Stimulated activated CD4-positive, alpha-beta T cell treated with anti-CD3 and anti-CD28 coated beads, Interleukin-15, amount 100 ng/mL, for 1 hour (primary cell): ENCODE data around the gene SASH3.
"Not testable (repeated sequence)": the region's sequence is repeated elsewhere in the genome, so short reads cannot be mapped to it uniquely, and the experiment has no call there.

ENCODE experiments used
- DNase-seq, 2 donors: peaks; one replicate each; pipeline ENCODE4 v3.0.0-alpha.2; 2020; ENCODE audit warnings: low read depth in 1 of 2, low spot score in 1 of 2

Gene SASH3

DNA sequence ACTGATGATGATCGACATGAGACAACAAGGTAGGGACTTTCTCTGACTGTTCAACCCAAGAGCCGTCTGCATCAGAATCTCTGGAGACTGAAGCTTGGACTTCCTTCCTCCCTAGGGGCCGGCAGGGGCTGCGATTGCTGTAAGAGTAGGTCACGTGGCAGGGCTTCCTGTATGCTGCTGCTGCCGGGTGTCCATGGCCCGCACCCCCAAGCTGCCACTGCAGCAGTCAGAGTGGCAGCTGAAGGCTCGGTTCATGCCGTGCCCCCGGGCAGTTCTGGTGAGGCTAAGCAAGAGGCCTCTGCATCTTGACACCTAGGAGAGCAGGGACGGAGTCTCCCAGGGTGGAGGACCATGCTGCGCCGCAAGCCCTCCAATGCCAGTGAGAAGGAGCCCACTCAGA is at the start of gene SASH3:
Gene SASH3, plus strand, starts transcription at position 203 of the 400 bp plus-strand sequence. Its CDS starts 149 bp downstream, at position 352.
- DNase-seq: peak in 1 of 2 donors; percentile 39

DNA sequence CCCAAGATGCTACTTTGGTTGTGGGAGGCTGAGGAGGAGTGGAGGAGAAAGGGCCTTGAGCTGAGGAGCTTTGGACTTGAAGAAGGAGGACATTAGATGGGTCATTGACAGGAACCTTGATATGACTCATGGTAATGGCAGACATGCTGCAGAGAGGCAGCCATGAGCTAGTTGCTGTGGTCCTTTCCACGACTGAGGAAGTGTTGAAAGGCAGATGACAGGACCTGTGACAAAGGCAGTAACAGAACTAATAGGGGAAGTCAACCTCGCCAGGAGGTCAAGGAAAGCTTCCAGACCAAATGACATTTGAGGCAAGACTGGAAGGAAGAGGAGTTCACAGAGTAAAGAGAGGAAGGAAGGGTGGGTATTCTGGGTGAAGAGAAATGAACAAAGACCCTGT is 48.5 kb upstream of the SASH3 start:
- no peak for DNase-seq

DNA sequence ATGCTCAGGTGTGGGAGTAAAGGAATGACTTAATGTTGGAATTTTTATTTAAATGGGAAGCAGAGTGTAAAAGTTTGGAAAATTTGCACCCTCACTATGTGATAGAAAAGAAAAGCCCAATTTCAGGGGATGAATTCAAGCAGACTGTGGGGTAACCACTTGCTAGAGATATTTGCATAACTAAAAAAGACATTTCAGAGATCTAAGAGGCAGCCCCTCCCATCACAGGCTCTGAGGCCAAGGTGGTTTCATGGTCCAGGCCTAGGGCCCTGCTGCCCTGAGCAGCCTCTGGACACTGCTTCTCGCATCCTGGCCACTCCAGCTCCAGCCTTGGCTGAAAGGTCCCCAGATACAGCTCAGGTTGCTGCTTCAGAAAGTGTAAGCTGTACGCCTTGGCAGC is 46.9 kb upstream of the SASH3 start:
- no peak for DNase-seq

DNA sequence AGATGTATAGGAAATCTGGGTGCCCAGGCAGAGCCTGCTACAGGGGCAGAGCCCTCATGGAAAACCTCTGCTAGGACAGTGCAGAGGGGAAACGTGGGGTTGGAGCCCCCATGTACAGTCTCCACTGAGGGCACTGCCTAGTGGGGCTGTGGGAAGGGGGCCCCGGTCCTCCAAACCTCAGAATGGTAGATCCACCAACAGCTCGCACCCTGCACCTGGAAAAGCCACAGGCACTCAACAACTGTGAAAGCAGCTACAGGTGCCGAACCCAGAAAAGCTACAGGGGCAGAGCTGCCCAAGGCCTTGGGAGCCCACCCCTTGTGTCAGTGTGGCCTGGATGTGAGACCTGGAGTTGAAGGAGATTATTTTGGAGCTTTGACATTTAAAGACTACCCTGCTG is 46.4 kb upstream of the SASH3 start:
- no peak for DNase-seq

DNA sequence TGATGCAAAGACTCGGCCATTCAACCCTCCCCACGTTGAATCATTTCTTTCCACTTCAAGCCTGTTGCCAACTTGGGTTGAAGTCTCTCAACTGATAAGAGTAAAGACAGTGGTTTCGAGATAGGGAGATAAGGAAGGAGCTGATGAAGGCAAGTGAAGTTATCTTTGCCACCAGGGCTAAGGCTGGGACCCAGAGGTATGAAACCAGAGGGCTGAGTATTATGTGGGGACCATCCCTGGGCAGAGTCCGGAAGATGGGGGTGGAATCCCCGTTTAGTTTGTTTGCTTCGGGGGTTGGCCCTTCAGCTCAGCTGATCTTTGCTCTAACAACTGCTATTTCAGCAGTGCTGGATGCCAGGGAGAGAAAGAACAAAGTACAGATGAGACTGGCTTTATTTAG is 43.3 kb upstream of the SASH3 start:
- DNase-seq: no peak

DNA sequence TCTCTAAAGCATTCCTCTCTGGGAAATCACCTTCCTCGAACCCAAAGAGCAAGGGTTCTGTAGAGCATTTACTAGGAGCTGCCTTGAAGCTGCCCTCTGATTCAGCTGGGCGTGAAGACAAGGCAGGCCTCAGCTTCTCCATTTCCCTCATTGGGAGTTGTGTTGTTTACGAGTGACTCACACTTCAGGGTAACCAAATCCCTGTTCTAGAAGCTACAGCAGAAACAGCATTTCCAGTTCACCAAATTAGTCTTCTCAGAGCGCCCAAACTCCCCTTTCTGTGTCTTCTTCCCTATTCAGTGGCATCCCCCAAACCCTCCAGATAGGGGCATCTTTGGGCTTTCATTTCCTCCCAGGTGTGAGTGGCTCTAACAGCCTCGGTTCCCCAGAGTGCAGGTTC is 41.8 kb upstream of the SASH3 start:
- no peak for DNase-seq

DNA sequence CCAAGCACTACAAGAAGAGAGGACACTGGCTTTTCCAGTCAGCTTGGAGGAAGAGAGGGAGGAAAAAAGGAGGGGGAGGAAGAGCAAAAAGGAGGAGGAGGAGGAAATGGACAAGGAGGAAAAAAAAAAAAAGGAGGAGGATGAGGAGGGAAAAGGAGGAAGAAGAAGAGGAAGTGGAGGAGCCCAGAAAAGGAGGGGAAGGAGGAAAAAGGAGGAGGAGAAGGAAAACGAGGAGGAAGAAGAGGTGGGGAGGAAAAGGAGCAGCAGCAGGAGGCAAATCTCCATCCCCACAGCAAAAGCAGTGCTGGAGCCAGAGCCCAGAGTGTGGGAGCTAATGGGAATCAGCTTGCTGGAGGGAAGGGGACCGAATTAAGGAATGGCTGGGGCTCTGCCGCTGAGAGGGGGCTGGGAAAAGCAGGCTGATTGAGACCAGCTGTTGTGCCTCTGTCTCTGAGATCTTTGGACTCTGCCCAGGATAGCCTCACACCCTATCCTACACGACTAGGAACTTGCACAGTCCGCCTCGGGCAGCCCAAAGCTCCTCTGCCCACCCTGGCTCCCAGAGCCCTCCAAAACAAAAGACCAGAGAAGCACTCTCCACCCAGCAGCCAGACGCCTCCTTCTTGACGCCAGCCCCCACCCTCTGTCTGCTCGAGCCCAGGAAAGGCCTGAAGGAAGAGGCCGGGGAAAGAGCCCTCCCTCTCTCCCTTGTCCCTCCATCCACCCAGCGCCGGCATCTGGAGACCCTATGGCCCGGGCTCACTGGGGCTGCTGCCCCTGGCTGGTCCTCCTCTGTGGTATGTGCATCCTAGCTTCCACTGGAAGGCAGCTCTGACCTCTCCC is 41.1 kb upstream of the SASH3 start, which contains the start of gene XPNPEP2:
Gene XPNPEP2, plus strand, starts transcription at position 514 of the 843 bp plus-strand sequence. Its CDS starts 235 bp downstream, at position 749.
- no peak for DNase-seq

DNA sequence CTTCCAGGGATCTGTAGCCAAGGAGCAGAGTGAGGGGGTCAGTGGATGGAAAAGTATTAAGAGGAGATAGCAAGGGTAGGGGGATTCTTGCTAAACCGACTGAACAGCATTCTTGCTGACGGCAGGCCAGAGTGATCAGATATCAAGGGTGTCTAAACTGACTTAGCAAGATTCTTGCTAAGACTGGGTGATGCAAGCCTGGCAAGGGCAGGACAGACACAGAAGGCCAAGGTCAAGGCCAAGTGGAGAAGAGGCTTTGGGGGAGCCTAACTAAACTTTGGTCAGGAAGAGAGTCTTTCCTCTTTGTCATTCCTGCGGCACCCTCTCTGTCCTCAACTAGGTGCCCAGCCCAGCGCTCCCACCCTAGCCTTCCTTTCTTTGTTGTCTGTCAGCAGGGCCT is 40.2 kb upstream of the SASH3 start:
- DNase-seq: no peak

DNA sequence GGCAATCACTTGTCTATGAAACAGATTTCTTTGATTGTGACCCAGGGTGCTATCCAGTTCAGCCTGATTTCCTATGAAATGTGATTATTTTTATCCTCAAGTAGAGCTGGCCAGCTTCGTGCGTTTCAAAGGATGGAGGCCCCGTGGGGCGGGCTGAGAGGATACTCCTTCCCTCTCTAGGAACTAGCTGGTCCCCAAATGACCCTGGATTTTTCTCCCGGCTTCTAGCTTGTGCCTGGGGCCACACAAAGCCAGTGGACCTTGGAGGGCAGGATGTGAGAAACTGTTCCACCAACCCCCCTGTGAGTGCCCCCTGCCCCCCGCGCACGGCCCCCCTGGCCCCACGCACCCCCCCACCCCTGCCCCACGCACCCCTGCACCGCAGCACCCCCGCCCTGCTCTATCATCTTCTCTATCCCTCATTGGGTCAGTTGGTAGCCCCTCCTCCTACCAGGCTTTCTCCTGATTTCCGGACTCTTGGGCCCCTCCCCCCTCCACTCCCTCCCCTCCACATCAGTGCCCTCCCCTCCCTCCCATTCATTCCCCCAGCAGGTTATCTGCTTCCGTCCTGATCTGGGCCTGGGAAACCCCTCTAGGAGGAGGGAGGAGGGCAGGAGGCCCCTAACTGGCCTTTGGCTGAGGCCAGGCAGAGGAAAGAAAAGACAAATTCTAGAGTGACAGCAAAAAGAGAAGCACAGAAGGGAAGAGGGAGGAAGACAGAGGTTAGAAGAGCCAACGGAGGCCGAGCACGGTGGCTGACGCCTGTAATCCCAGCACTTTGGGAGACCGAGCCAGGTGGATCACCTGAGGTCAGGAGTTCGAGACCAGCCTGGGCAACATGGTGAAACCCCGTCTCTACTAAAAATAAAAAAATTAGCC is 37.6 kb upstream of the SASH3 start:
- DNase-seq: no peak

DNA sequence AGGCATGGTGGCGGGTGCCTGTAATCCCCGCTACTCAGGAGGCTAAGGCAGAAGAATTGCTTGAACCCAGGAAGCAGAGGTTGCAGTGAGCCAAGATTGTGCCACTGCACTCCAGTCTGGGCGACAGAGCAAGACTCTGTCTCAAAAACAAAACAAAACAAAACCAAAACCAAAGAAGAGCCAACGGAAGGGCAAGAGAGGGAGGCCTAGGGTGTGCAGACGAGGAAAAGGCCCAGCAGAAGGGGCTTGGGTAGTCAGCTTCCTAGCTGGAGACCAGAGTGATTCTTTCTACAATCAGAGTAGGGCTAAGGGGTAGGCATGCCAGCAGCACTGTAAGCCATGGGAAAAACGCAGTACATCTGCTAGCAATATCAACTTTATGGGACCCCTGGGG is 37.0 kb upstream of the SASH3 start:
- DNase-seq: not testable (repeated sequence)

DNA sequence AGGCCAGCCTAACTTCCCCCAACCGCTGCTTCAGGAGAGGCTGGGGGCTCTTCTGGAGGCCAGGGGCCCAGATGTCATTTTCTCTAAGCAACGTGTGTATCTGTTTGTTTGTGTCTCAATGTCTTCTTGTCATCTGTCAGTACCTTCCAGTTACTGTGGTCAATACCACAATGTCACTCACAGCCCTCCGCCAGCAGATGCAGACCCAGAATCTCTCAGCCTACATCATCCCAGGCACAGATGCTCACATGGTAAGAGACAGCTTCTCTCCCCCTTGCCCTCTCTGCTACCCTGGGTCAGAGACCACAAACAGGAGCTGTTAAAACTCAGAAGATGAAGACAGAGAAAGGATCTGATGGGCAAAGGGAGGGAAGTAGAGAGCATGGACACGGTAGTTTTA is 35.9 kb upstream of the SASH3 start:
- DNase-seq: no peak

DNA sequence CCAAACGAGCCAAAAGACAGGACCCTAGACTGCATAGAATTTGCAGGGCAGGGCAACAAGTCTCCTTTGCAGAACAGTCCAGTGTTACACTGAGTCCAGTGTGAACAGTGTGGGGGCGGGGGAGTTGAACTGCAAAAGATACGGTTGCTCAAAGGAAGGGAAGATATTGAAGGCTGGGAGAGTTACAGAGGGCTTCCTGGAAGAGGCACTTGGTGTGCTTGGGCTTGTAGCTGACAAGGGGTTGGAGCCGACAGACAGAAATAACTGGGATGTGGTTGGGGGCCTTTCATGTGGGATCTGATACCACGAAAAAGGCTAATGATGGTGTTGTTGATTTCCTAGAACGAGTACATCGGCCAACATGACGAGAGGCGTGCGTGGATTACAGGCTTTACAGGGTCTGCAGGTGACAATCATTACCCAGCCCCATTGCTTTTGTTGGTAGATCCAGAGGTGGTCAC is 34.9 kb upstream of the SASH3 start:
- no peak for DNase-seq

DNA sequence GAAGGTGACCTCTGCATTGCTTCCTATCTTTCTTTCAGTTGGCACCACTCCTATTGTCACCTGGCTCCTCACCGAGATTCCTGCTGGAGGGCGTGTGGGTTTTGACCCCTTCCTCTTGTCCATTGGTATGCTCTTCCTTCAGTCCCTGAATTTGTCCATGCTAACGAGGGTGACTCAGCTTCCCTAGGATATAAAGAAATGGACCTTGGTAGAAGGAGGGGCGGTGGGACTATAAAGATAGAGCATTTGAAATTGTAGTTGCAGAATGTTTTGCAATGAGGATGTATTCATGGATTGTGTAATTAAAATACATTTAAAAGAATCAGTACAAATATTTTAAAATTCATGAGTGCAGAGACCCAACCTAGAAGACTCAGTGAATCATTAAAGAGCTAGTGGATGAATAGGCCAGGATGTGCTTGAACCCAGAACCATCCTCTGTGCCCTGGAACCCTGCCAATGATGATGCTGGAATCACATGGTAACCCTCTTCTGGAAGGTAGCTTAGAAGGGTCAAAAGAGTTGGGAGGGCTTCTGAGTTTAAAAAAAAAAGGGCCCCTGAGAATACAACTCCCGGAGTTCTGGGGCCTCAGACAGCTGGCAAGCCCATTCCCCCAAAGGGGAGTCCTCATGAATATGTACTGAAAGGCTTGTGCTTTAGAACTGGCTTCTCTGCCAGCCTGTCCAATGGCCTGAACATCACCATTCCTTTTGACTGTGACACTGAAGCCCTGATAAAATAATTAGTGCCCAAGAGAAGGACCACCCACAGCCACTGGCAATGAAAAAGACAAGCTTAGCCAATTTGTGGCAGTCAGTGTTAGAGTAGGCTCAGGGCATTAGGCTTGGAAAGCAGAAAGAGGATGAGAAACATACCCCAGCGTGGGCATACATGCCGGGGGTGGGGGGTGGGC is 32.9 kb upstream of the SASH3 start:
- DNase-seq: no peak

DNA sequence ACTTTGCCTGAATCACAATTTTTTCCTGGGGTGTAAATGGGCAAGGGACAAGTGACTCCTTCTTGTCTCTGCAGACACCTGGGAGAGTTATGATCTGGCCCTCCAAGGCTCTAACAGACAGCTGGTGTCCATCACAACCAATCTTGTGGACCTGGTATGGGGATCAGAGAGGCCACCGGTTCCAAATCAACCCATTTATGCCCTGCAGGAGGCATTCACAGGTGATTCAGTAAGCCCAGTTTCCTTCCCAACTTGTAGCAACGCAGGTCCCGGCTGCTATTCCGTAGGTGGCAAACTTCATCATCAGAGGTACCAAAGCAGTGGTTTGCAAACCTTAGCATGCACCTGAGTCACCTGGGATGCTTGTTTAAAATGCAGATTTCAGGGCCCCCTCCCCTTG is 32.2 kb upstream of the SASH3 start:
- DNase-seq: no peak

DNA sequence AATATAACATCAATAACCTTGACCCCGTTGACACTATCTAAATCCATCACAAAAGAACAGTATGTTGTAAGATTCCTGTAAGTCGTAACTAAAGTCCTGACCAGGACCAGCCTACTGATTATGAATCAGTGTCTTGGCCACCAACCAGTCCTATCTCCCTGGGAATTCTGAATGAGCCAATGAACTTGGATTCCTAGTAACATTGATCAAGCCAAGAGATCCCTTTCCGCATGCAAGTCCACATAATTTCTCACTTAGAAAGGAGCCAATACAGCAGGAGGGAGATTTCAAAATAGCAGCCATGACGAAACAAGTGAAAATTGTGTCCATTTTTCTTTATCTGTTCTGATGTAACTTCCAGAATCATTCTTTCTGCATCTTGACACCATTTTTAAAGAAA is 31.4 kb upstream of the SASH3 start:
- no peak for DNase-seq

DNA sequence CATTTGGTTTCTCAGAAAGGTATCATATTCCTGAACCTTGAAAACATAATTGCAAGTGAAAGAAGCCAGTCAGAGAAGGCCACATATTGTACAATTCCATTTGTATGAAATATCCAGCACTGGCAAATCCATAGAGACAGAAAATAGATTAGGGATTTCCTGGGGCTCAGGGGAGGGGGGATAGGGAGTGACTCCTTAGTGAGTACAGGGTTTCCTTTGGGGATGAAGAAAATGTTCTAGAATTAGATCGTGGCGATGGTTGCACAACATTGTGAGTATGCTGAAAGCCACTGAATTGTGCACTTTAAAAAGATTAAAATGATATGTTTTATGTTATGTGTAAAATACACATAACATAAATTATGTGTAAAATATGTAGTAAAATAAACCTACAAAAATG is 30.7 kb upstream of the SASH3 start:
- no peak for DNase-seq

DNA sequence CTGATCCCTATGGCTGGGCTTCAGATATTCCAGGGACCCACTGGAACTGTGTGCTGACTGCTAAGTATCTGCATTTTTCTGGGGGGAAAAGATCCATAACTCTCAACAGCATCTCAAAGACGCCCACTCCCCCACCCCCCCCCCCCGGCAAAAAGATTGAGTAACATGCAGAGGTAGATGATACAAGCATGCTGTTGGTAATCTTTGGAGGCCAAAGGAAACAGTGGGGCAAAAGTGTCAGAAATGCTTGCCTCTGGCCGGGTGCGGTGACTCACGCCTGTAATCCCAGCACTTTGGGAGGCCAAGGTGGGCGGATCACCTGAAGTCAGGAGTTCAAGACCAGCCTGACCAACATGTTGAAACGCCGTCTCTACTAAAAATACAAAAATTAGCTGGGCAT is 28.8 kb upstream of the SASH3 start:
- no peak for DNase-seq

DNA sequence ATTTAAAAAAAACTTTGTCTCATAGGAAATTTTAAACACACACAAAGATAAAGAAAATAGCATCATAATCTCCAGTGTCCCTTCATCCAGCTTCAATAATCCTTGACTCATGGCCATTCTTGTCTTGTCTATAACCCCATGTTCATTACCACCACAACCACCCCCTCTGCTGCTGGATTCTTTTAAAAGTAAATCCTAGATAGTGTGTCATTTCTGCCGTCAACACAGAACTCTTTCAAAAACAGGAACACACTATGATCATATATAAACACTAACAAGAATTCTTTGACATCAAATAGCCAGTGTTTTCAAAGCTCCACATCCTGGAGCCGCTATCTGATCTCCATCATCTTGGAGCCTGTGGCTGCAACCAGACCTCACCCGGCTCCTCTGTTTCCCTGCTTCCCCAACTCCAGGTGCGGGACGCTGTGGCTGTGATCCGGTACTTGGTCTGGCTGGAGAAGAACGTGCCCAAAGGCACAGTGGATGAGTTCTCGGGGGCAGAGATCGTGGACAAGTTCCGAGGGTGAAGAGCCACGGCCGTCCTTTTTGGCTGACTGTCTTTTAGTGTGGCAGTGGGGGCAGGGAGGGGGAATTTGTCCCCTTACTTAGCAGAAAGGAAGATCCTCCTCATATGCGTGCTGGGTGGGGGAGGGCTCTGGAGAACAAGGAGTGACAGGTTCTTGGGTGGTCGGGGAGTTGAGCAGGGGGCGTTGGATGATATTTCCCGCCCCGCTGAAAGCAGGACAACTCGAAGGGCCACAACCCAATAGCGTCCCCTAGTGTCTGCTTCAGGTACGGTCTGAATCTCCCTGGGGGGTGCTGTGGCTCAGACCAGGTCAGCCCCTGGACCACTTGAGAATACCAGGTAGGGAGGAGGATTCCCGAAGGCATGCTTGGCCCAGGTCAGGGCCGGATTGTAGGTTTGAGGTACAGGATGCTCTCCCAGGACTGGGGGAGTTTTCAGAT is 25.4 kb upstream of the SASH3 start:
- no peak for DNase-seq

DNA sequence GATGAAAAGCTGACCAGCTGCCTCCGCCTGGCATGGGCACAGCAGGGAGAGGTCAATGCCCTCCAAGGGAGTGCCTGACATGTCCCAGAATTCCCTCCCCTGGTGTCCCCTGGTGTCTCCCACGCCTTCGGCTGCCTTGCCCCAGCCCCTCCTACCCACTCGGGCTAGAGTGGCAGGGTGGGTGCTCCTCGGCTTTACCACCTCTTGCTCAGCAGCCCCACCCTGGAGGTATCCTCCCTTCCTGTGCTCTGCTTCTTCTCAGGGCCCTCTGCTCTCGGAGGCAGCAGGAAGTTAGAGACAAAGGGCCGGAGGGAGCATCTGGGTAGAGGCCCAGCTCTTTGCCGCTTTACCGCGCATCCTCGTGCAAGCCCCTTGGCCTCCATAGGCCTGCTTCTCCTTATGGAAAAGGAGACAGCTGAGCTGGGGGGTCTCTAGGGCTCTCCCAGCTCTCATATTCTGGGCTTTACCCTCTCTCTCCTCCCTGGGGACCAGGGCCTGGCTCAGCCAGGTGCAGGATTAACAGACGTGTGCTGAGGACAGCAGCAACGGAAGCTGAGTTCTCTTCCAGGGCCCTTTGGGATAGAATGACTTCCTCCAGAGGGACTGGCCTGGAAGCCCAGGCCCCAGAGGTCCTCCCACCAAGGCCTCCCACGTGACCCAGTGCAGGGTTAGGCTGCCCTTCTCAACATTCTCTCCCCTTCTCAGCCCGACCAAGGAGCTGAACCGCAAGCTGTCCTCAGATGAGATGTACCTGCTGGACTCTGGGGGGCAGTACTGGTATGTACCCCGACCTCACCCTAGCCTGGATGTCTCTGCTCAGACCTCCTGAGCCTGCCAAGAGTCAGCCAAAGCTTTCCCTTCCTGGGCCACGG is 23.7 kb upstream of the SASH3 start:
- no peak for DNase-seq
